LHCN-M2 (cell line): Measurements from ENCODE around the gene ZBTB16. TPM values are rescaled to one million over a fixed set of nuclear protein-coding genes. Genes with fewer than 3 reads are reported as not detected.

Source experiments
- DNase-seq: peaks from one replicate; pipeline ENCODE4 v3.0.0-alpha.2; 2012; ENCODE audit warnings: low read depth
- total RNA-seq: library from RNA; depleted of rRNA; stranded (reverse); fragments of >200 nt; gene quantifications from 2 replicates; pipeline ENCODE4 v1.2.3, GENCODE V29; 2014

ZBTB16 gene
- total RNA-seq, 1 experiment from 2014 or later, result 4.3 TPM

DNA sequence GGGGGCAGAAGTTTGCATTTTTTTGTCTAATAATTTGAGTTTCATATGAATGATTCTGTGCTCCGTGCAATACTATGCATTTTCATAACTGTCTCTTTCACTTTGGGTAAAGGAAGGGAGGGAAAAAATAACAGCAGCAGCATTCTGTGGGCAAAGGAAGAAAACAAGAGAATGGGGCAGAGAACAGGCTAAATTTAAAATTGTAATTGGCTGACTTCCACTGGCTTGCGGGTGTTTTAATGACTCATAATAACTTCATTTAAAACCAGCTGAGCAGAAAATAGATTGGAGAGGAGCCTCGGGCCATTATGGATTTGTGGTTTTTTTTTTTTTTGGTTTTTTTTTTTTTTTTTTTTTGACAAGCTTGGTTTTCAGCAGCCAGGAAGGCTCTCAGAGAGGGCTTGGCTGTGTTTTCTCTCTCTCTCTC is 107.4 kb downstream of the ZBTB16 start:
- DNase-seq, result peak; percentile 95

DNA sequence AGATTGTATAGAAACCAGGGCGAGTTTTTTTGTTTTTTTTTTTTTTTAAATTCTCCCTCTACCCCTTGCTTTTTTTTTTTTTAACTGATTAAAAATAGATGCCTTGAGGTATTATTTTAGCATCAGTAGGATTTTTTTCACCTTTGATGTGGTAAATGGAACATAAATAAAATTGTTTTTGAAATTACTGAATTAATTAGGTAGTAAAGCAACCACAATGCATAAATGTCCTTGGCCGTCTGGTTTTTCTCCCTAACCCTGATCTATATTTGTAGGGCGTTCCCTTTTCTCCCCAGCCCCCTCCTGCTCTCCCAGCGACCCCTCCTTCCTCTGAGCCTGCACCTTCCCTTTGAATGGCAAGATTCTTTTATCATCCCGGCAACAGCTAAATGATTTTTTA is 107.8 kb downstream of the ZBTB16 start:
- no peak for DNase-seq

DNA sequence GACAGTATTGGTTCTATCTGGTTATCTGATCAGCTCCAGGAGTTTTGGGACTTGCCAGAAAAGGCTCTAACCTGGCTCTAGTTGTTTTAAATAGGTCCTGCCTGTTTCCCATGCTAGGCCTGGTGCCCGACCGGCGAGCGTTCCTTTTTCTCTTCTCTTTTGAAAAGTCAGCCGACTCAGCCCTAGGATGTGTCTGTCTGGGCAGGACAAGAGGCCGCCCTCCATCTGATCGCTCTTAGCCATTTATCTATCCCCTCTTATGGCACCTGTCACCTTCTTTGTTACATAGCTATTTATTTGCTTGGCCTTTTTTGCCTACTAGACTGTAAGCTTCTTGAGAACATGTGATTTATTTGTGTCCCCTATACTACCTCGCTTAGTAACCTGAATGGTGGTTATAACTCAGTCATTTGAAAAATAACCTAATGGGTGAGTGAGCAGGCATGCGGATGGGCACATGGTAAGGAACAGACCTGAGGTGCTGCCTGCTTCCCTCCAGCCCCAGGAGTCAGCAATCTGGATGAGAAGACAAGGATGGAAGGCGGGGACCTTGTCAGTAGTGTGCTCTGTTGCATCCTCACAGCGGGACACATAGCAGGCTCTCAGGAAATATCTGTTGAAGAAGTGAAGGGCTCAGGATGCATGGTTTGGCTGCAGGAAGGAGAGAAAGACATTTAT is 108.4 kb downstream of the ZBTB16 start:
- DNase-seq, result no peak

DNA sequence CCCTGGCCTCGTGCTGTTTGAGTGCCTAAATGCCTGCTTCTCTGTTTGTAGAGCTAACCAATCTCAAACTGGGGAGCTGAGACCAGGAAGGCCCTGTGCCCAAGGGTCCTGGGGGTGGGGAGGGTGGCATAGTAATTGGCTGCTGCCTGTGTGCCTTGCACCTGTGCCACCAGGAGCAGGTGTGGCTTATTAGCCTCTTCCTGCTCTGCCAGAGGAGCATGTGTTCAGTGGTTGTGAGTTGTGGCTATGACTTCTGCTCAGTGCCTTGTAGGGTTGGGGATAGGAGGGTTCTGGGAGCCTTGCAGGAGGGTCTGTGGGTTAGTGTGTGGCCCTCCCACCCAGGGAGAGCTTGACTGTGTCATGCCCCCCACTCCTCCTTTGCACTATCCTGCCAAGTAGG is 109.2 kb downstream of the ZBTB16 start:
- no peak for DNase-seq

DNA sequence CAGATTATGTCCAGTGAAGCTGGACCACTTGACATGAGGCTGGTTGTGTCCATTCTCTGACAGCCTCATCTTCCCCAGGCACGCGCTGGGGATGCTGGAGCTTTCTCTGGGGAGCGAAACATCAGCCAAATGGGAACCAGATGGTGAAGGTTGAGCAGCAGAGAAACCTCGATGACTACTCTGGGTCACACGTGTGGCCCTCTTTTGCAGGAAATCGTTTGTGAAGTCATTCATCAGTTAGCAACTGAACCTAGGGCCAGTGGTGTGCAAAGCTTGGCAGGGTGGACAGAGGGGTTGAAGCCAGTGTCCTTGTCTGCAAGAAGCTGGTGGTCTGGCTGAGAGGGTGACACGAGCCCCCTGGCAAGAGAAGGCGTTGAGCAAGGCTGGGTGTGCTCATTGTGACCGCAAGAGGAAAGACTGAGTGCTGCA is 109.8 kb downstream of the ZBTB16 start:
- no peak for DNase-seq

DNA sequence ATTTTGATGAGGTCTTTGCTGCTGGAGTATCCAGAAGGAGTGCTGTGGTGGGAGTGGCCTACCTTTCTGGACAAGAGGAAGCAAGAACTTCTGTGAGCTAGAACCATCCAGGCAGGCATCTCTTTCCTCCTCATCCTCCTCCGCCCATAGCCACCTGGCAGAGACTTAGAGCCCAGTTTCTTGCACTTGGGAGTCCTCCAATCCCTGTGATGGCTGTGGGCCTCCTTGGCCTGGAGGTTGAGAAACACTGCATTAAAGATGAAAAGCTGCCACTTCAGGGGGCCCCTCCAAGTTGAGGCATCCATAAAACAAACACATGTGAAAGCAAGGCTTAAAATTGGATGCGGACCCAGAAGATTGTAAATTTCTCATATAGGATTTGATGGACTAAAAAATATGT is 110.3 kb downstream of the ZBTB16 start:
- no peak for DNase-seq

DNA sequence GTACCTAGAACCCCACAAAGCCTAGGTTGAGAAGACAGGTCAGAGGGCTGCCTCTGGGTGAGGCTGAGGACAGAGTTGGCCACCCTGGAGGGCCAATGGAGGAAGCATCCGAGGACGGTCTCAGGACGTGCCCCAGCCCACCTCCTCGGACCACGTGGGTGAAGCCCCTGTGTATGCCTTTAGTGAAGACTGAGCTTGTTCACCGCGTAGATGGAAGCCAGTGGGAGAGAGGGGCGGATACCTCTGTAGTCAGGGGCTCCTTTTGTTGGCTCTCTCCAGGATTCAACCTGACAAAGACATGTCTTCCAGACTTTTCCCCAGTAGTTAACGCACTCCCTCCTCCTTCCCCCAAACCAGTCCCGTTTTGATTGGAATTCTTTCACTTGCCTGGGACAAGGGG is 110.7 kb downstream of the ZBTB16 start:
- no peak for DNase-seq

DNA sequence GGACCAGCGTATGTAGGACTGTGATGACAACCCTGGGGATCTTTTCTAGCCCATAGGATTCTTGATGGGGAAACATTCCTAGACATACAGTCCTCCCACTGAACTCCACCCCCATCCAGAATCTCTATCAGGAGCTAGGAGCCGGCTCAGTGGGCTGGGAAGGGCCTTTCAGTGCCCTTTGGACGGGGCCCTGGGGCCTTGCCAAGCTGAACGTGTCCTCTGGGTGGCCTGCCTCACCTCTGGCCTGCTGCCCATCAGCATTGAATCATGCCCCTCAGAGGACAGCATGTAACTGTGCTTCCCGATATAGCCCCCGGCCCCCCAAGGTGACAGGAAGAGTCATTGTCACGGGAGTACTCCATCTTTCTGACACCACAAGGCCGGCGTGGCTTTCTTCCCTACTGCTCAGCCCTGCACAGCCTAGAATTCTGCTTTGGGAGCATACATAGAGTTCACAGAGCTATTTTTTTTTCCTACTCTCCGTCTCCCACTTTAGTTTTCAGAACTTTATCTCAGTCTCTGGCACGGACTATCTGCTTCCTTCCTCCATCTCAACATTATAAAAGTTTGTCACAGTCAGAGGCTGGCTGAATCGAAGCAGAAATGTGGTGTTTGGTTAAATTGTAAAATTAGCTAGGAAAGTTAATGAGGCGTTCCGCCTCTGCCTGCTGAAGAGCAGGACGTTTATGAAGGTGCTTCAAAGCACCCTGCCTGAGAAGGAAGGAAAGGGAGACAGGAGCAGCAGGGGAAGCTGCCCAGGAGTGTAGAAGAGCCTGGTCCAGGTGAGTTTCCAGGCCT is 111.9 kb downstream of the ZBTB16 start:
- no peak for DNase-seq

DNA sequence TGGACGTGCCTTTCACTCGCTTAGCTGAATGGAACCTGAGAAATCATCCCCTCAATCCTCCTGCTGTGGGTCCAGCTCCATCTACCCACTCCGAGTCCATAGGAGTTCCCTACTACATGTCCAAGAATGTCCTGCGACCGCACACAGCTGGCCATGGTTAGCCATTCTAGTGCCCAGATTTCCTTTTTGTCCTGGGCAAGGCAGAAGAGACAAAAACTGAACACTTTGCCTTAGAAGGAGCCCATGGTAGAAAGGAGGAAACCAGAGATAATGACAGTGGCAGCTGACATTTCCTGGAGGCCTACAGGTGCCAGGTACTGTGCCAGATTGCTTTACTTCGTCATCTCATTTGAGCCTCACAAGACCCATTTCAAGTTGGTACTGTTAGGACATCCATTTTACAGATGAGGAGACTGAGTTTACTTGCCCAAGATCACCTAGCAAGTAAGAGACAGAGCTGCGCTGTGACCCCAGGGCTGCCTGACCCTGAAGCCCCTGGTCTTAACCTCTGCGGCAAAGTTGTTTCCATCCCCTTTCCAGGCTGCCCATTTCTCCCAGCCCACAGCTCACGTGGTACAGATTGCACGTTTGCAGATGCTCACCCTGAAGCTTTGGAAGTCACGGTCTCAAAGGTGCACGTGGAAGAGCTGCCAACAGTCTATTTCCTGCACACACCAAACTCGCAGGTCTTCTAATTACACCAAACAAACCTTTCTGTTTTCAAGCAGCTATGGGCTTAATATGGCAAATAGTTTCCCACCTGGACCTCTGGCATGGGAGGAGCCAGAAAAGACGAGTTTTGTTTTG is 112.7 kb downstream of the ZBTB16 start:
- no peak for DNase-seq

DNA sequence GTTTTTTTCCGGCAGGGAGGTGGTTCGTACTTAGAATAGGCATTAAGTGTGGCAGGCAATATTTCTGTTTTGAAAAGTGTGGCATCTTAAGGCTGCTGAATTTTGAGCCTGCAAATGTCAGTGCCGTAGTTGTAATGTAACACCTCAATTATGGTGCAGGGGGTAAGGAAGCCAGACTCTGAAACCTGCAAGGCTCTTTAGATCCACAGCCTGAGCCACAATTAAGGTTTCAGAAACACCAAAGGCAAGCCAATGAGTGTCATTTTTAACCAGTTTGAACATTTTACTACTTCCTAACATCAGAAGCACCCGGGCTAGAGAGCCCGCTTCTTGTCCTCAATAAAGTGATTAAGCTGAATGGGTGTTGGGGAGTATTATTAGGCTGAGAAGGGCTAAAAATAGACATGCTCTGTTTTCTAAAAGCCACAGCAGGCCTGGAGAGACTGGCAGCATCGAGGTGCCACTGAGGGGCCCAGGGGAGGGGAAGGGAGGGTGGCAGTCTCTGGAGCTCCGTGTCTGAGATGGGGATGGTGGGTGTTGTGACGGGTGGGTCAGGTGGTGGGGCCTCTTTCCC is 113.4 kb downstream of the ZBTB16 start:
- DNase-seq, result no peak

DNA sequence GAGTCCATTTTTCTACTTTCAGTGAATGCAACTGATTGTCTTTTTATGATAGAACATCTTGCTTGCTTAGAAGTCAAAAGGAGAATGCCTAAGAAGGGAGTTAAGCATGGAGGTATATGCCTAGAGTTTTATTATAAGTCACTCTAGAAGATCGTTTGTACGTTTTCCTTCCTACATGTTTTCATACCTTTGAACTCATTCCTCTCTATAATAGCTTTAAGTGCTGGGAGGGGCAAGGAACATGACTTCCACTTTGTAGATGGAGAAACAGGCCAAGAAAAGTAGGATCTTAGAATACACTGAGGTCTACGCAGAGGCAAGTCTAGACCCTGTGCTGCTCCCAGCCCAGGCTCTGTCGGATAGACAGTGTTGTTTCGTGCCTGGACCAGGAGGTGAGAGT is 114.3 kb downstream of the ZBTB16 start:
- DNase-seq, result no peak

DNA sequence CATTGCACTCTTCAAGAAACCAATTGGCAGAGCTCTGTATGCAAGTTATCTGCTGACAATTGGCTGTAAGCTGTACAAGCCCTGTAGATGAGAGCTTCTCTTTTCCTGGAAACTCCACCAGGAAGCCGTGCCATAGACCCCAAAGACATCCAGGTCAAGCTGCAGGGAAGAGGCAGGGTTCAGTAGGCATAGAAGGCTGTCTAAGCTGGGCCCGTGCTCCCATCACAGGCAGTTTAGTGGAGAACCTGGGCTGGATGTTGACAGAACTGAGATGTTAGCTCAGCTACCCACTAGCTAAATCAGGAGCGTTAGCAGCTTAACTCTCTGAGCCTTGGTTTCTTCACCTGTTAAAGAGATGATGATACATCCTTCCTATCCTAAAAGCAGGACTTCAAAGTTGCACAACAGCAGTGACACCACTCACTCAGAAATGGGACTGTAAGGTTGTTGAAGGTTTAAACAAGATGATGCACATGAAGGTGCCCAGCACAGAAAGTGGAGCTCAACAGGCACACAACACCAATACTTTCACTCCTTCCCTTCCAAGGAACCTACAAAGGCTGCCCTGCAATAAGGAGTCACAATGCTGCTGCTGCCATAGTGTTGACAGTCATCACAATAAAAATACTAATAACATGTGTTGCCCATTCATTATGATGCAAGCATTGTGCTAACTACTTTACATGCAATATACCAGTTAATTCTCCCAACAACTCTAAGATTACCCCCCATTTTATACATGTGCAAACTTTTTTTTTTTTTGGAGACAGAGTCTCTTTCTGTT is 115.4 kb downstream of the ZBTB16 start:
- DNase-seq, result no peak

DNA sequence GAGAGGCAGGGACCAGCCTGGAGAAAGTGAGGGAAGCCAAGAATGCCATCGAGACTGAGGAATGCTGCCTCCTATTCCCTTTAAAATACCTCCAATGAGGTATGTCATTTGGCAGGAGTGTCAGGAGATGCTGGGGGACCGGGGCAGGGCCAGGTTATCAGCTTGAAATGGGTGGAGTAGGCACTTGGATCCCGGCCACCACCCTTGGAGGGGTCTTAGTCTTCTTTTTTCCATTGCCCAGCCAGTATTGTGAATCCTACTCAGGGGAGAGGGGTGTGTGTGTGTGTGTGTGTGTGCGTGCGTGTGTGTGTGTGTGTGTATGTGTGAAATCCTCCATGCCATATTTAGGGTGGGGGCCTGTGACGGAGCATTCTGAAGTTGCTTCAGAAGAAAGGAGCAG is 116.2 kb downstream of the ZBTB16 start:
- DNase-seq, result no peak

DNA sequence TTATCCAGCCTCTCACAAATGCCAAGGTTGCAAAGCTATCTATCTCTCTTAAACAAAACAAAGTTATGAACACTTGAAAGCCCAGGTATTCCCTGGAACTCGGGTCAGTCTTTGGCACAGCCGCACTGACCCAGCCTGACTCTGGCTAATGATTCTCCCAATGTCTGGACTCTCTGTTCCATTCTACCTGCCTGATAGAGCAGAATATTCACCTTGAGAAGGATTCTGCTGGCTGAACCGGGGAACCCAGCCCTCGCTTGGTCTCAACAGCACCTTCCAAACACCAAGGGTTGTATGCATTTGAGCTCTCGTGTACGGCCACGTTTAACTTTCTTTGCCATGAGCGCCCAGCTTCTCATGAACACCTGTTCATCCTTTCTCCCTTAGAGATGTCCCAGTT is 116.8 kb downstream of the ZBTB16 start:
- no peak for DNase-seq

DNA sequence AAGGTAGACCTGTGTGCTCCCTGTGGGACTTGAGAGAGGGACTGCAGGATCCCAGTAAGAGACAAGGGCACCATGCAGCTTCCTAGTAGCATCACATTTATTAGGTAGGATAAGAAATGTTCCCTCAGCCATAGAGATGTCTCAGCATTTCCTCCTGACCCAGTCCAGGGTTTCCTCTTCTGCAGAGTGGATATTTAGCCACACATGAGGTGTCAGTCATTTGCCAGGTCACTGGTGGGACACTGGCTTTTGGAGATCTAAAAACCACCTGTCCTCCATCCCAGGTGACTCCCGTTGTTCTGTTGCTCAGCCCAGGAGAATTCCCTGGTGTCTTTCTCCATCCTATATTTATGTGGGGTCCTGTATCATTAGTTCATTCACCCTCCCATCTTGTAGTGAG is 119.1 kb downstream of the ZBTB16 start:
- DNase-seq, result no peak

DNA sequence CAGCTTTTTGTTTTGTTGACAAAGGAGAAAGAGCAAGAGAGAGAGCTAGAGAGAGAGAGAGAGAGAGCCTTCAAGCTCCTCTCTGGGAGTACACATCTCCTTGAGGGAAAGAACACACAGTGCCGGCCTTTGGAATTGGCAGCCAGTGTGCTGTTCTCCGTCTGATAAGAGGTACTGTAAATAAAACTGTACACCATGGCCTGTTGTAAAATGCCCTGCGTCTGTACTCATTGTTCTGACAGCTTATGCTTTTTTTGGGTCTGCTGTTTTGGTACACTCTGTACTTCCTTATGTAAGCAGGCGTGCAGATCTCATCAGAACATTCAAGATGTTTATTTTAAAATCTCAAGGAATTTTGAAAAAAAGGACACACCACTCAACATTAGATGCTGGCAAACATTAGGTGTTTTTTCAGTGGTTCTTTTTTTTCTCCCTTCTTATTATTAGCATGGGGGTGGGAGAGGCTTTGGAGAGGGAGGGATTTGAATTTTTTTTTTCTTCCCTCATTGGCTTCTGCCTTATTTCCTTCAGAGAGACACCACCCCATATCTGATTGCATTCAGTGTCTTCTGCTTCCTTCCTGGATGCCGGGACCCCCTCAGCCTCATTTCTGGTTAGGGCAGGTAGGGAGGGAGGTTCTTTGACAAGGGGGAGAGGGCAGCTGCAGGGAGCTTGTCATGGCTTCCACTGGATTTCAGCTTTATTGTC is 119.9 kb downstream of the ZBTB16 start:
- peak; percentile 91 for DNase-seq

DNA sequence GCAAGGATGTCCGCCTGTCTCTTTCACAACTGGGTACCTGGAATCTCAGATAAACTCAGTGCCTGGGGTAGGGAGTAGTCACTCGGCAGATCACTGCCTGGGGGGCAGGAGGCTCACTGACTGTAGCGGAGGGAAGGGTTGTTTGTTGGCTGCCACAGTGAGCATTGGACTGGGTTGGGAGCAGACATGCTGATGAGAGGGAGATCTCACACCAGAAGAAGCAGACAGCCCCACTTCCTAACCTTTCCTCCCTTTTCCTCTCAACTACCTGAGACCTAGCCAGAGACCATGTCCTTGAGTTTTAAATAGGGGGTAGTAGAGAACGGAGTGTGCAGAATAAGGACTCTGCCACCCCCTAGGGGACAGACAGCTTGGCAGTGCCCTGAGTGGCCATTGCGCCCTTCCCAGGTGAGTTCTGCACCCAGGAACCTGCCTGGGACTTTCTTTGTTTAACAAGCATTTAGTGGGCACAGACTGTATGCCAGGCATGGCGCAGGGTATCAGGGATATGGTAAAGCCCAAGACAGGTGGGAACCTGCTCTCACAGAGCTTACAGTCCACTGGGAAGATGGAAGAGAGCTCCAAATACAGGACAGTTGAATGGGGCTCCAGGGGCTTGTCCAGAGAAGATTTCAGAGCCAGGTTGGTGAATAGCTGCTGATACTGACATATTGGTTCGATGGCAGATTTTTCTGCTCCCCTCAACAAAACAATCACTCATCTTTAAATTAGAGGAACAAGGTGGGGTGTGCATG is 121.0 kb downstream of the ZBTB16 start:
- no peak for DNase-seq

DNA sequence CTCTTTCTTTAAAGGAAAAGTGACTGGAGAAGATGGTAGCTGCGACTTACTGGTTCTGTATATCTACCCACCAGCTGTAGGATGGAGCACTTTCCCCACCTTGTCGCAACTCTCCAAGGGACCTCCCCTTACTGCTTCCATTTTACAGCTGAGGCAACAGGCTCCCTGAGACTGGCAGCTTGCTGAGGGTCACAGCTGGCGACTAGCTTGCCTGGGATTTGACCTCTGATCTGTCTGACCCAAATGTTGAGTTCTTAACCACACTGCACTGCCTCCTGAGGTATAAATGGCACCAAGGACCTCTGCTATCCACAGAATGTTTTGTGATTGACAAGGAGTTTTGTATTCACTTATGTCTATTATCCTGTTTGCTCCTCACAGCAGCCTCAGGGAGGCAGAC is 121.7 kb downstream of the ZBTB16 start:
- DNase-seq, result no peak

DNA sequence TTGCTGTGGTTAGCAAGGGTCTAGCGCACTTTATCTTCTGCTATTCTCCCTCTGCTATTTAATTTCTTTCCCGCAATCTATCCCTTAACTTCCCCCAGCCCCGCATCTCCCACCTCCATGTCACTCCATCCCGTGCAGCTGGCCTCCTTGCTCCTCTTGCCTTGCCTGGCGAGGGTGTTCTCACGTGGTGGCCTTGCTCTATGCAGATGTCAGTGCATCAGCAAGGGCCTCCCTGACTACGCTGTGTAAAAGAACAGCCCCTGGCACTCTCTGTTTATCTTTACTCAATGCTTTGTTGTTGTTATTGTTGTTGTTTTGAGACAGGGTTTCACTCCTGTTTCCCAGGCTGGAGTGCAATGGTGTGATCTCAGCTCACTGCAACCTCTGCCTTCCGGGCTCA is 122.2 kb downstream of the ZBTB16 start:
- no peak for DNase-seq
